Measurements from ENCODE around the gene IQSEC1.

DNA sequence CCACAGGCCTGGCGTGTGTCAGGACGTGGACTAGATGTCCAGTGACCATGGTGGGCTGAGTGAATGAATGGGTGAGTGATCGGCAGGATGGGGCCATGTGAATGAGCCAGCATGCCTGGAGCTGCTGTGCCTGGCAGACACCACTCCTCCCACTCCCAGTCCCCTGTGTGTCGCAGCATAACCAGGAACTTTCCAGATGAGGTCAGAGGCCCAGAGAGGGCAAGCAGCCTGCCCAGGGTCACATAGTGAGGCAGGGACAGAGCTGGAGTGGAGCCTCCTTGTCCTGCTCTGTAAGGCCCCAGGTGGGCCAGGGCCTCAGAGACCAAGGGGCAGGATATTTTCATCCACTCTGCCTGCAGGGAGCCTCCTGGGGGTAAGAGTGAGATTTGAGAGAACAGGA lies 6.4 kb downstream of the IQSEC1 start:
- TF ChIP-seq POLR2AphosphoS5 (IDR thresholded peaks at IDR 0.05; ENCODE audit: low read depth, low read length) (no peak), SIN3A (IDR thresholded peaks at IDR 0.05; ENCODE audit: borderline replicate concordance, insufficient read depth, low read length) (no peak), FOXP2 (optimal IDR thresholded peaks at IDR 0.05; ENCODE audit: borderline replicate concordance, extremely low read depth, extremely low read length, insufficient read depth) (no peak), REST (IDR thresholded peaks at IDR 0.05; ENCODE audit: insufficient read depth in 1 of 2, low read depth in 2 of 2, low read length in 2 of 2) (no peak), TAF1 (IDR thresholded peaks at IDR 0.05; ENCODE audit: borderline replicate concordance, insufficient read depth, low read length) (no peak)
